EH (cell line): ENCODE data around the gene LIF.
"Not testable (repeated sequence)": the region's sequence is repeated elsewhere in the genome, so short reads cannot be mapped to it uniquely, and the experiment has no call there.

Source experiments
- DNase-seq: peaks from one replicate; pipeline ENCODE4 v3.0.0-alpha.2; 2015; ENCODE audit warnings: low read depth

Gene LIF

DNA sequence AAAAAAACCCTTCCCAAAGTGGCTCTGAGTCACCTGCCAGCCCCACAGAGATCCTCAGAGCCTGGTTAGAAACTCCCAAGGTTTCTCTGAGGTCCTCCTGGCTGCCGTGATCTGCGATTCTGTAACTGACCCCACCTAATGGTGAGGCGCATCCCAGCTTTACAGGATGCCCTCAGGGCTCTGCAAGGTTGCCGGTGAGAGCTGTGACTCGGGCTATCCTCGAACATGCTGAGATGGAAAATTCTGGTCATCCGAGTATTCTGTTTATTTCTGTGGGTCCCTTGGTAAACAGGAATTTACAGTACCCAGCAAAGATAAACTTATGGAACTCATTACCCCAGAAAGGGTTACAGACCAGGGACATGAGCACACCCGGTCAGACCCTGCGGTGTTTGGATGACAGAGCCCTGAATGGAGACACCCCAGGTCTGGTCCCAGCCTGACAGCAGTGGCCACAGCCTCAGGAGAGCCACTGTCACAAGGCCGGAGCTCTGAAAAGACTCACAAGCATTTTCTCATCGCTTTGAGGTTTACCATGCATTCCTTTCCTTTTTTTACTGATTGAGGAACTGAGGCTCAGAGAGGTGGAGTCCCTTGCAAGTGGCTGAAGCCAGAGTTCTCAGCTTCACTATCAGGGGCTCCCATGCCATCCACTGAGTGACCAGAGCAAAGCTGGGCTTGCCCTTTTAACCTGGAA lies 22.2 kb downstream of the LIF start:
- peak; percentile 65 for DNase-seq

GRCh38 chr22:30223303-30223702 lies 23.3 kb downstream of the LIF start:
- no peak for DNase-seq

GRCh38 chr22:30222321-30222720 lies 24.2 kb downstream of the LIF start:
- no peak for DNase-seq

DNA sequence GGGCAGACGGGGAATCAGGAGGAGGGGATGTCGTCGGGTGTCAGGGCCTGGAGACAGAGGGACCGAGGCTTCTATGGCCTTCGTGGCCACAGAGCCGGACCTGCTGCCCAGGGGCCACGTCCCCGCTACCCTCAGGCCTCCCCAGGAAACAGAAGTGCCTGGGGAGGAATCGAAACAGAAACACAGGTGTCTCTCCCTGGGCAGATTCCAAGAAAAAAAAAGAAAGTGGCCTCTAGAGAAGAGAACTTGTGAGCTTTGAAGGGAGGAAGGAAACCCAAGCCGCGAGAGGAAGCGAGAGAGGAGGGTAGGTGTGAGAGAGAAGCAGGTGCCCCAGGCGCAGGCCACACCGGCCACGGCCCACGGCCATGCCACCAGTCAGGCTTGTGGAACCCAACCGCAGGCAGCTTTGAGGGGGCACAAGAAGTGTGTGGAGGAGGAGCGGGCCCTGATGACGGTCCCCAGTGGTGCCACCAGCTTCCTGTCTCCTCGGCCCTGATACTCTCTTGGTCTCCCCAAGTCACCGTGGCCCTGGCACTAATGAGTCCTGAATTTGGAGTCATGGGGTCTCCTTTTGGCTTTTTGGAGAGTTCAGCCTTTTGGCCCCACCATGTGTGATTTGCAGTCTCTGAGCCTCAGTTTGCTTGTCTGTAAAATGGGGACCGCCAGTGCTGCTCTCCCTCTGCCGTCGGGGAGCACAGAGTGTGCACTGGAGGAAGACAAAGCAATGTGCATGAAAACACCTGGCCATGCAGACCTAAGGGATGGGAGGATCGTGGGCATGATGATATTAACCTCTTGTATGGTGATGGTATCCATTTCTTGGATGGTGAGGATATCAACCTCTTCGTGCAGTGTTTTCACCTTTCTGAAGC lies 25.2 kb downstream of the LIF start:
- no peak for DNase-seq

- no peak for DNase-seq
These were observed 26.1 kb downstream of the LIF start for GRCh38 chr22:30220338-30221012.

- no peak for DNase-seq
These were observed 26.8 kb downstream of the LIF start for GRCh38 chr22:30219668-30220278.

GRCh38 chr22:30219049-30219654 lies 27.4 kb downstream of the LIF start:
- DNase-seq, result no peak

DNA sequence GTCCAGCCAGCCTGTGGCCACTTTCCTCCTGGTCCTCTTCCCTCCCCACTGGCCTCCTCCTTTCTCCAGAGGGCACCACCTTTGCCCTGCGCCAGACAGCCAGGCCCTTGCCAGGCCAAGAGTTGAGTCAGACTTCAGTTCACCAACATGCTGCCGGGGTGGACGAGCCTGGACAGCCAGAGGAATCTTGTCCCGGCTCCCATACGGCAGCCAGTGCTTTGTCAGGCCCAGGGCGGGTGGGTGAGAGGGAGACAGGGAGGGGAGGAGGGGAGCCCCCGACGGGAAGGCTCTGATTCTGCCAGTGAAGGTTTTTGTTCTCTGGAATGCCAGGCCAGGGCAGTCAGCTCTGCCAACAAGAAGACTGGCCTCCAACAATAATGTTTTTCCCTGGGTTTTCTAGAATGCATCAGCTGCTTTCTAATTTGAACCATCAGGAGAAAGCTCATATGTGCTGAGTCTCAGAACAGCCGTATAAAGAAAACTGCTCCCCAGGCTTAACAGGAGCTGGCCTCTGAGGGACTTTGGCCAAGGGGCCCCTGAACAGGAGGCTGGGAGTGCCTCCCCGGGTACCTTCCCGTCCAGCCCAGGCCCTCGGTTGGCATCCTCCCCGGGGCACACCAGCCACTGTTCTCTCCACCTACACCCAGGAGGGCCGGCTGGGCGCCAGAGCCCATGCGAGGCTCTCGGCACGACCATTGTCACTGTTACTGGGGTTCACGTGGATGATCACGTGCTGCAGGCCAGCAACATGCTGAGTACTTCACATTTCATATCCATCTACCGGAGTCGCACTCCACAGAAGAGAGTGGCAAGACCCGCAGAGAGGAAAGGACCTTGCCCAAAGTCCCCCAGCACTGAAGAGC lies 28.6 kb downstream of the LIF start:
- DNase-seq, result peak; percentile 30

GRCh38 chr22:30216710-30217109 lies 29.8 kb downstream of the LIF start:
- no peak for DNase-seq

DNA sequence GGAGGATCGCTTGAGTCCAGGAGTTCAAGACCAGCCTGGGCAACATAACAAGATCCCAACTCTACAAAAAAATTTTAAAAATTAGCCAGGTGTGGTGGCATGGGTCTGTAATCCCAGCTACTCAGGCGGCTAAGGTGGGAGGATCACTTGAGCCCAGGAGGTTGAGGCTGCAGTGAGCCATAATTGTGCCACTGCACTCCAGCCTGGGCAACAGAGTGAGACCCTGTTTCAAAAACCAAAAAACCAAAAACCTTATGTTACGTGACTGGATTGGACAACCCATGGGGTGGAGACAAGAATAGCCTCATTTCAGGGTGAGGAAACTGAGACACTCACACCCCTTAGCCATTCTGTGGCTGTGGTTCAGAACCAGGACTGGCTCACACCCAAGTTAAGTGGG lies 30.3 kb downstream of the LIF start:
- DNase-seq, result not testable (repeated sequence)

DNA sequence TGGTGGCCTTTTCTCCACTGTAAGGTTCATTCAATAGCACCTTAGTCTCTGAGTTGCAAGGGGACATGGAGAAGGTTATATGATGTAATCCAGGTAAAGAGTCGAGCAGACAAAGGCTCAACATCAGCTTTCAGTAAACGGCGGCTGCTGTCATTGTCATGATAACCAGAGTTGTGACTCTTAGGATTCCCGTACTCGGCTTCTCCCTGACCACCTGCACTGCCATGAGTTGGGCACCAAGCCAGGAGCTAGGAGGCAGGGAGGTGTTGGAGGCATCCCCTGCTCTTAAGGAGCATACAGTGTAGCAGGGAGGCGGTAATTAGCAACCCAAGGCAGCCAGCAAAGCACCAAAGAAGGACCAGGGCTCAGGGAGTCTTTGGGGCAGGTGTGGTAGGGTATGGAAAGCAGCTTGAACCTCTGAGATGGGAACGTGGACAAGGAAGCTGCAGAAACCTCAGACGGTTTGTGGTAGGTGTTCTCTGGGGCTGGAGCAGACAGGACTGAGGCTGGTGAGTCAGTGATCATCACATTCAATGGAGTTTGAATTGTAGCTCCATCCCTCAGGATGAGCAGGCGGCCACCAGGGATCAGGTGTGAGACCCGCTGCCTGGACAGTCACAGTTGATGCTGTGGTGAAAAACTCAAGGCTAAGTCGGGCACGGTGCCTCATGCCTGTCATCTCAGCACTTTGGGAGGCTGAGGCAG lies 31.7 kb downstream of the LIF start:
- no peak for DNase-seq

- DNase-seq, result no peak
These were observed 33.5 kb downstream of the LIF start for GRCh38 chr22:30212996-30213441.

DNA sequence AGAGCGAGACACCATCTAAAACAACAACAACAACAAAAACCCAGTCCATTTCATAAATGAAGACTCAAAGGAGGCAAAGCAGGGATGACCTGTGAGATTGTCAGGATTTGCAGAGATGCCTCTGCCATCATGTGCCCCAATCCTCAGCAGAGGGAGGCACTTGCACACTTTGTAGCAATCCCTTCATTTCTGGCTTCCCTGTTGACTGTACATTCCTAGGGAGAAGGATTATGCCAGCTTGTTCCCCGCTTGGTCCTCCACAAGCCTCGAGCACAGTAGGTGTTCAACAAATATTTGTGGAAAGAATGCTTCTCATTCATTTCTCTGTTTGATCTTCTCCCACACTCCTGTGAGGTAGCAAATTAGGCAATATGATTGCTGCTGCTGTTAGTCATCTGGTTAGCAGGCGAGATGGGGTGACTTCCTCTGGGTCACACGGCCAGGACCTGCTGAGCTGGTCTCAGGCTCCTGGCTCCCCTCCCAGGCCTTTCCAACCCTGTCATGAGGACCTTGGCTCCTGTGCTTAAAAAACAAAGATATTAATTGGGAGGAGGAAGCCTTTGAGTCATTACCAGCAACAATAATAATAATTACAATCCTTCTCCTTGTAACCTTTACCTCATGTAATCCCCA lies 34.1 kb downstream of the LIF start:
- peak; percentile 91 for DNase-seq

DNA sequence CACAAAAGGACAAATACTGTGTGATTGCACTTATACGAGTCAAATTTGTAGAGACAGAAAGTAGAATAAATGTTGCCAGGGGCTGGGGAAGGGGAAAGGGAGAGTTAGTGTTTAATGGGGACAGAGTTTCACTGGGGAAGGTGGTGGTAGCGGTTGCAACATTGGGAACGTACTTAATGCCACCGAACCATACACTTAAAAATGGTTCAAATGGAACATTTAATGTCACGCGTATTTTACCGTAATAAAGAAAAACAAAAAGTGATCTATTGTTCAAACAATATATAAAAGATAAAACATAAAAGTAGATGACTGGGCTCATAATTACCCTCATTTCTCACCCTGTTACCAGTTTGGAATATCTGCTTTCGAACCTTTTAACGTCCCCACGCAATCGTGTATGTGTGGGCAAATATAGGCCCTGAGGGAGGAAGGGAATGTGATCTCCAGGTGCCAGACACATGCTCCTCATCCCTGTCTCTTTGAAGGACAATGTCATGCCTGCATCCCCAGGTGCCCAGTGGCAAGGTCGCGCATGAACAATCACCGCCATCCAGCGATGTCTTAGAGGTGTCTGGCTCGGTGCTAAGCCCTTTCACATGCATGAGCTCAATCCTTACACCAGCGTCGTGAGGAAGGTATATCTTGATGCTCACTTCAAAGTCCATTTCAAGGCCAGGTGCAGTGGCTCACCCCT lies 35.3 kb downstream of the LIF start:
- DNase-seq, result no peak

- DNase-seq, result no peak
These were observed 36.2 kb downstream of the LIF start for GRCh38 chr22:30210235-30210909.

DNA sequence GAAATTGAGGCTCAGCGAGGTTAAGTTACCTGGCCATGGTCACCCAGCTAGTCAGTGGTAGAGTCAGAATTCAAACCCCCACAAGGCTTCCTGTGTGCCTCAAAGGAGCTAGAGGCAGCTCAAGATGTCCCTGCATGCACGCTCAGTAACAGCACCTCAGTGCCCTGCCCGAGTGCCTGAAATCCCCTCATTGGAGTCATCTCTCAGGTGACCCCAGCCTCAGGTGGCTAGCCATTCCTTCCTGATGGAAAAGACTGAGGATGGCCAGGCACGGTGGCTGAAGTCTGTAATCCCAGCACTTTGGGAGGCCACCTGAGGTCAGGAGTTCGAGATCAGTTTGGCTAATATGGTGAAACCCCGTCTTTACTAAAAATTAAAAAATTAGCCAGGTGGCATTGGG lies 36.9 kb downstream of the LIF start:
- DNase-seq, result no peak

DNA sequence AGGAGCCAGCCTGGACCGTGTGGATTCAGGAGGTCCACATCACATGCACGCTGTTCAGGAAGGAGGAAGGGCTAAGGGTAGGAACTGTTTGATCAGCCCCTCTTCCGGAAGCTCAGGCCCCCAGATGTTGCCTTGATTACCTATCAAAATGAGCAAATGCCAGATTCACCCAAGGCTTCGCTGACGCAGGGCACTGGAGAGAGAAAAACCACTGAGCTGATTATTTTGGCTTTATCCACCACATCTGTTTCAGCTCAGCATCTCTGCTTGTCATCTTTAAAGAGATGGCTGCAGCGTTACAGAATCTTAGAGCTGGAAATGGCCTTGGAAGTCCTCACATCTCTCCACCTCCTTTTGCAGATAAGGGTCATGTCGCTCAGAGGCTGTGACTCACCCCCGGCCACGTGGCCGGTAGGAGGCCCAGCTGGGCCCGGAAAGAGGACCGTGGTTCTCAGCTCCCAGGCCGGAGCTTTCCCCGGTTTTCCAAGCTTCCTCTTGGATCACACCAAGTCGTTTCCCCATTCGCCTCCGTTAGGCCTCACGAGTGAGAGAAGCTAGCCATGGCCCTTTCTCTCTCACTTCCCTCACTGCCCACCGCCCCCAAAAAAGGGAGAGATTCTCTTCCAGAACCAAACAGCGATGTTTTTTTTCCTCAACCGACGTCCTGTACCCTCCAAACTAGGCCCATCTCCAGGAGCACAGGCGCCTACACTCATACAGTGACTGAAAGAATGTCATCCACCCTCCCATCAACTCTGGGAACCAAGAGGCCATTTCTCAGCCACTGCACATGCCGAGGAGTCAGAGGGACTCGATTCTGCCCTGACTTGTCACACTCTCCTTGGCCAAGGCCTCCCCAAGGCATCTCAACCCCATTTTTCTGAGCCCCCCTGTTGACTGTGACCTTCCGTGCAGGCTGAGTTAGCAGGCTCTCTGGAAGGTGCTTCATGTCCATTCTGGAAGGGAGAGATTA lies 37.6 kb downstream of the LIF start:
- DNase-seq, result peak; percentile 91
